IMR-90 (cell line): ENCODE measurements around the gene NAV2. TPM values are rescaled to one million over a fixed set of nuclear protein-coding genes. Genes with fewer than 3 reads are reported as not detected.

Experiments used
- ATAC-seq: fragments of 200-7000 bp; cut with Tn5 transposase; 2 replicates; pipeline ENCODE4 v1.9.1; 2020; ENCODE audit warnings: low read depth, mild to moderate bottlenecking, moderate library complexity
- BruUV-seq: library from RNA; stranded (reverse); fragments of 400-500 nt; replicated peaks from 2 replicates; lab custom pipeline; 2021; lab: Mats Ljungman, UMichigan
- CTCF ChIA-PET: fragments of 300-600 bp; formaldehyde crosslinking; extraction: SDS; loops from one replicate; lab custom pipeline; 2021; ENCODE audit warnings: antibody characterized with exemption; lab: Yijun Ruan, JAX
- POLR2A ChIA-PET: fragments of 300-600 bp; sonication (Branson Sonifier 250); formaldehyde crosslinking; loops from one replicate; lab custom pipeline; 2022; ENCODE audit warnings: antibody characterized with exemption; ENCODE audit not compliant: unreplicated experiment; lab: Charles Lee
- DNase-seq: peaks from one replicate; pipeline ENCODE4 v3.0.0; 2013
- H2AFZ ChIP-seq: replicated peaks from 2 replicates; pipeline ENCODE3; 2013; ENCODE audit warnings: low read length, mild to moderate bottlenecking; ENCODE audit not compliant: poor library complexity
- H2AK5ac ChIP-seq: 2 replicates; pipeline ENCODE4 v1.6.1; 2013; ENCODE audit warnings: low read depth, low read length, inconsistent platforms
- H2AK9ac ChIP-seq: replicated peaks from 2 replicates; pipeline ENCODE3; 2013; ENCODE audit warnings: mild to moderate bottlenecking, low read depth, low read length, moderate library complexity; ENCODE audit not compliant: poor library complexity
- H2BK120ac ChIP-seq: 2 replicates; pipeline ENCODE4 v1.6.1; 2013; ENCODE audit warnings: low read depth, low read length, inconsistent platforms
- H2BK15ac ChIP-seq: 3 replicates; pipeline ENCODE4 v1.6.1; 2013; ENCODE audit warnings: low read depth, low read length, inconsistent platforms
- H2BK20ac ChIP-seq: 2 replicates; pipeline ENCODE4 v1.6.1; 2013; ENCODE audit warnings: low read depth, mild to moderate bottlenecking, inconsistent platforms, low read length, moderate library complexity
- H2BK5ac ChIP-seq: 2 replicates; pipeline ENCODE4 v1.6.1; 2013; ENCODE audit warnings: mild to moderate bottlenecking, low read depth, low read length, inconsistent platforms; ENCODE audit not compliant: poor library complexity, severe bottlenecking
- H3K14ac ChIP-seq: replicated peaks from 2 replicates; pipeline ENCODE4 v1.6.1; 2013; ENCODE audit warnings: low read depth, low read length, inconsistent platforms
- H3K18ac ChIP-seq: 2 replicates; pipeline ENCODE4 v1.6.1; 2013; ENCODE audit warnings: low read depth, low read length, control low read depth
- H3K23ac ChIP-seq: 2 replicates; pipeline ENCODE4 v1.6.1; 2013; ENCODE audit warnings: low read depth, low read length, inconsistent platforms
- H3K27ac ChIP-seq: 2 replicates; pipeline ENCODE4 v1.5.1; 2013; ENCODE audit warnings: mild to moderate bottlenecking, control low read depth, low read length; ENCODE audit not compliant: insufficient read depth
- H3K27me3 ChIP-seq: 2 replicates; pipeline ENCODE4 v1.6.1; 2013; ENCODE audit warnings: low read length; ENCODE audit not compliant: control insufficient read depth, insufficient read depth
- H3K36me3 ChIP-seq: 2 replicates; pipeline ENCODE4 v1.6.1; 2013; ENCODE audit warnings: low read length, mixed read lengths; ENCODE audit not compliant: control insufficient read depth, insufficient read depth
- H3K4ac ChIP-seq: 2 replicates; pipeline ENCODE4 v1.6.1; 2013; ENCODE audit warnings: low read depth, low read length, inconsistent platforms
- H3K4me1 ChIP-seq: 2 replicates; pipeline ENCODE4 v1.6.1; 2013; ENCODE audit warnings: low read length, mixed read lengths; ENCODE audit not compliant: control insufficient read depth, insufficient read depth
- H3K4me2 ChIP-seq: 2 replicates; pipeline ENCODE4 v1.6.1; 2013; ENCODE audit warnings: low read depth, mild to moderate bottlenecking, control low read depth, low read length, moderate library complexity
- H3K4me3 ChIP-seq: 2 replicates; pipeline ENCODE4 v1.5.1; 2013; ENCODE audit warnings: low read depth, mild to moderate bottlenecking, control low read depth, low read length, moderate library complexity; ENCODE audit not compliant: insufficient read depth
- H3K56ac ChIP-seq: 2 replicates; pipeline ENCODE4 v1.6.1; 2013; ENCODE audit warnings: low read length, inconsistent platforms; ENCODE audit not compliant: insufficient read depth; ENCODE audit errors: extremely low read depth
- H3K79me1 ChIP-seq, 2 experiments: 2 replicates each; pipeline ENCODE4 v1.6.1; 2013; ENCODE audit warnings: low read length in 2 of 2, inconsistent platforms in 1 of 2, low read depth in 1 of 2
- H3K9ac ChIP-seq: 2 replicates; pipeline ENCODE4 v1.6.1; 2013; ENCODE audit warnings: low read depth, low read length, control low read depth
- H3K9me1 ChIP-seq: 2 replicates; pipeline ENCODE4 v1.6.1; 2013; ENCODE audit warnings: low read length, inconsistent platforms; ENCODE audit not compliant: insufficient read depth
- H3K9me3 ChIP-seq: 2 replicates; pipeline ENCODE4 v1.6.1; 2013; ENCODE audit warnings: low read length; ENCODE audit not compliant: control insufficient read depth, insufficient read depth
- H4K20me1 ChIP-seq: 2 replicates; pipeline ENCODE4 v1.6.1; 2013; ENCODE audit warnings: low read length, inconsistent platforms; ENCODE audit not compliant: insufficient read depth
- H4K5ac ChIP-seq: 2 replicates; pipeline ENCODE4 v1.6.1; 2013; ENCODE audit warnings: mild to moderate bottlenecking, low read depth, low read length, control low read depth
- H4K8ac ChIP-seq, 2 experiments: 2 replicates each; pipeline ENCODE4 v1.6.1; 2013; ENCODE audit warnings: low read depth in 2 of 2, low read length in 2 of 2, control low read depth in 1 of 2, inconsistent platforms in 1 of 2
- H4K91ac ChIP-seq: 2 replicates; pipeline ENCODE4 v1.6.1; 2013; ENCODE audit warnings: low read depth, low read length, inconsistent platforms; ENCODE audit not compliant: insufficient read depth
- BHLHE40 ChIP-seq: fragments of 150-350 bp; IDR thresholded peaks from 2 replicates; pipeline ENCODE4 v1.6.1; 2016; ENCODE audit warnings: mild to moderate bottlenecking, low read depth, low read length
- CEBPB ChIP-seq: IDR thresholded peaks from 2 replicates; pipeline ENCODE4 v1.6.1; 2012; ENCODE audit warnings: low read depth, low read length, improper control_type of control experiment
- CHD1 ChIP-seq: IDR thresholded peaks from 2 replicates; pipeline ENCODE4 v1.6.1; 2012; ENCODE audit warnings: low read depth, low read length, improper control_type of control experiment
- CTCF ChIP-seq: conservative IDR thresholded peaks from 2 replicates; pipeline ENCODE4 v1.5.1; 2012; ENCODE audit warnings: mild to moderate bottlenecking, low read depth, low read length, improper control_type of control experiment
- ELK1 ChIP-seq: fragments of 150-350 bp; IDR thresholded peaks from 2 replicates; pipeline ENCODE4 v1.6.1; 2016; ENCODE audit warnings: low read depth, mild to moderate bottlenecking, low read length, moderate library complexity, borderline replicate concordance
- FOS ChIP-seq: fragments of 150-350 bp; IDR thresholded peaks from 2 replicates; pipeline ENCODE4 v1.6.1; 2016; ENCODE audit warnings: low read depth, low read length
- MAFK ChIP-seq: IDR thresholded peaks from 2 replicates; pipeline ENCODE4 v1.6.1; 2012; ENCODE audit warnings: low read depth, low read length, improper control_type of control experiment
- MAZ ChIP-seq: IDR thresholded peaks from 2 replicates; pipeline ENCODE4 v1.6.1; 2012; ENCODE audit warnings: low read depth, mild to moderate bottlenecking, low read length, improper control_type of control experiment, moderate library complexity, borderline replicate concordance
- MXI1 ChIP-seq: IDR thresholded peaks from 2 replicates; pipeline ENCODE4 v1.6.1; 2012; ENCODE audit warnings: low read depth, mild to moderate bottlenecking, low read length, moderate library complexity, borderline replicate concordance
- NFE2L2 ChIP-seq: fragments of 150-350 bp; IDR thresholded peaks from 2 replicates; pipeline ENCODE4 v1.6.1; 2016; ENCODE audit warnings: low read depth, mild to moderate bottlenecking, low read length
- POLR2A ChIP-seq: IDR thresholded peaks from 2 replicates; pipeline ENCODE4 v1.6.1; 2012; ENCODE audit warnings: mild to moderate bottlenecking, low read depth, low read length
- RAD21 ChIP-seq: IDR thresholded peaks from 2 replicates; pipeline ENCODE4 v1.6.1; 2012; ENCODE audit warnings: low read length, improper control_type of control experiment
- RCOR1 ChIP-seq: IDR thresholded peaks from 2 replicates; pipeline ENCODE4 v1.6.1; 2012; ENCODE audit warnings: mild to moderate bottlenecking, low read length, improper control_type of control experiment; ENCODE audit not compliant: insufficient replicate concordance
- RFX5 ChIP-seq: IDR thresholded peaks from 2 replicates; pipeline ENCODE4 v1.8.0; 2012; ENCODE audit warnings: low read depth, mild to moderate bottlenecking, low read length, moderate library complexity
- SMC3 ChIP-seq: fragments of 150-350 bp; IDR thresholded peaks from 2 replicates; pipeline ENCODE4 v1.6.1; 2016; ENCODE audit warnings: low read depth, mild to moderate bottlenecking, antibody characterized with exemption, low read length, moderate library complexity
- USF2 ChIP-seq: fragments of 150-350 bp; IDR thresholded peaks from 2 replicates; pipeline ENCODE4 v1.6.1; 2017; ENCODE audit warnings: mild to moderate bottlenecking, antibody characterized with exemption, low read length, low read depth
- WGBS, 2 experiments: methylation state at CpG; one replicate each; pipeline versions ENCODE4 v1.1.5 to v1.1.7; 2013; ENCODE audit warnings: missing lambda C conversion rate in 2 of 2; ENCODE audit not compliant: insufficient read length in 1 of 2; ENCODE audit errors: extremely low coverage in 2 of 2; 5-methylcytosine and 5-hydroxymethylcytosine counted together
- dilution Hi-C: fragments of 300-500 bp; cut with HindIII; formaldehyde crosslinking; loops from one replicate; pipeline ENCODE4 v1.14.3; 2018; ENCODE audit warnings: low sequenced_read_pairs; ENCODE audit not compliant: unreplicated experiment
- in situ Hi-C: fragments of 300-500 bp; cut with MboI; formaldehyde crosslinking; loops from 3 replicates; pipeline ENCODE4 v1.14.3; 2019; ENCODE audit warnings: low sequenced_read_pairs, inconsistent platforms, mixed read lengths
- intact Hi-C: fragments of 100-400 bp; cut with micrococcal nuclease; formaldehyde crosslinking; loops from 2 replicates; pipeline ENCODE4 v1.10.0; 2022
- polyA plus RNA-seq, 3 experiments: library from polyadenylated mRNA; depleted of rRNA; stranded (reverse); fragments of >200 nt; gene quantifications; 2 replicates each; pipeline ENCODE4 v1.2.3, GENCODE V29; 2012; ENCODE audit warnings: low replicate concordance in 1 of 3
- total RNA-seq: library from RNA; depleted of rRNA; stranded (reverse); fragments of >200 nt; gene quantifications from 2 replicates; pipeline ENCODE4 v1.2.3, GENCODE V29; 2012

NAV2 gene
- total and polyA plus RNA-seq, 2 of the 4 experiments (the other 2 are of a cell fraction) = 4.5 to 12.6 TPM

GRCh38 chr11:19953909-19954308 lies 241.3 kb downstream of the NAV2 start:
- no peak overlapping the region for H3K9ac ChIP-seq
- WGBS, 2 experiments = no CpG with 5 or more reads among the region's 2 CpGs
- no peak overlapping the region for H3K27ac ChIP-seq
- ATAC-seq = peak; percentile 74
- dilution Hi-C loops (no loop called here), in situ Hi-C loops (no loop called here), intact Hi-C loops (no loop called here)
- H4K8ac ChIP-seq = no peak overlapping the region
- POLR2A ChIA-PET = interaction anchor here (0.5 kb wide), 1 partner anchor 24 kb away, joined by 3 read pairs; no protein-coding TSS in a partner anchor
- H3K36me3 ChIP-seq = peaks cover 8% of the 10 kb centered on the region
- no peak overlapping the region for H3K4me2 ChIP-seq
- no peak overlapping the region for H3K14ac ChIP-seq
- H2AK5ac ChIP-seq = no peak overlapping the region
- H2BK5ac ChIP-seq = peak overlapping the region; percentile 3
- no peak overlapping the region for H3K18ac ChIP-seq
- H4K5ac ChIP-seq = no peak overlapping the region
- H2BK20ac ChIP-seq = no peak overlapping the region
- BruUV-seq = no TSS peak
- CTCF ChIA-PET = interaction anchor here (0.6 to 3.7 kb wide), 12 partner anchors 9 to 398 kb away, joined by 3 to 23 read pairs (median 4); no protein-coding TSS in a partner anchor
- peaks cover 15% of the 10 kb centered on the region for H3K4me1 ChIP-seq
- H3K4me3 ChIP-seq = no peak overlapping the region
- H3K27me3 ChIP-seq = no peaks in the 10 kb centered on the region
- no peaks in the 10 kb centered on the region for H3K9me3 ChIP-seq
- DNase-seq = peak; percentile 91
- no peak overlapping the region for H3K23ac ChIP-seq
- no peak overlapping the region for H2BK15ac ChIP-seq
- H4K91ac ChIP-seq = no peak overlapping the region
- H3K9me1 ChIP-seq = peaks cover 17% of the 10 kb centered on the region; the same call in 1 of the 2 replicates
- H3K4ac ChIP-seq = no peak overlapping the region
- peaks cover 18 to 52% of the 10 kb centered on the region in 2 experiments for H3K79me1 ChIP-seq
- TF ChIP-seq CEBPB (no peak), MAFK (no peak), BHLHE40 (no peak), RFX5 (no peak), FOS (peak; percentile 62), RAD21 (peak; percentile 59), POLR2A (peak; percentile 27; the same call in 1 of the 2 replicates), SMC3 (peak; percentile 62), CHD1 (no peak), NFE2L2 (no peak), MAZ (no peak), MXI1 (no peak), RCOR1 (no peak), ELK1 (no peak), USF2 (no peak), CTCF (peak; percentile 73)
- H2BK120ac ChIP-seq = no peak overlapping the region
- H2AFZ ChIP-seq = no peak overlapping the region
- no peak overlapping the region for H2AK9ac ChIP-seq
- peaks cover 15% of the 10 kb centered on the region; the same call in 1 of the 2 replicates for H4K20me1 ChIP-seq
- no peak overlapping the region for H3K56ac ChIP-seq
